Embryonic facial prominence (tissue), 1 donor: ENCODE measurements around the gene KRTAP9-2.
"Not testable (repeated sequence)": the region's sequence is repeated elsewhere in the genome, so short reads cannot be mapped to it uniquely, and the experiment has no call there.

Experiments
- DNase-seq: peaks from one replicate; pipeline ENCODE4 v3.0.0-alpha.2; 2016; ENCODE audit errors: extremely low spot score

KRTAP9-2 gene

GRCh38 chr17:41237116-41237515, 10.7 kb downstream of the KRTAP9-2 start:
- not testable (repeated sequence) for DNase-seq

GRCh38 chr17:41237949-41238437, 11.5 kb downstream of the KRTAP9-2 start, which contains the start of gene KRTAP9-8:
KRTAP9-8 (plus strand) TSS chr17:41237999; CDS start chr17:41238052, 53 bp downstream.
- not testable (repeated sequence) for DNase-seq

- not testable (repeated sequence) for DNase-seq
Measured at GRCh38 chr17:41246995-41247787, 20.7 kb downstream of the KRTAP9-2 start.

GRCh38 chr17:41249637-41250240, 23.3 kb downstream of the KRTAP9-2 start, which contains the start of gene KRTAP9-4:
KRTAP9-4 (plus strand) TSS chr17:41249687; CDS start chr17:41249721, 34 bp downstream.
- not testable (repeated sequence) for DNase-seq

- DNase-seq = no peak
Measured at GRCh38 chr17:41251261-41251660, 24.8 kb downstream of the KRTAP9-2 start.

GRCh38 chr17:41254861-41255260, 28.4 kb downstream of the KRTAP9-2 start:
- no peak for DNase-seq

GRCh38 chr17:41255381-41256290, 29.2 kb downstream of the KRTAP9-2 start, which contains the start of gene KRTAP9-9:
KRTAP9-9 (plus strand) TSS chr17:41255384.
- not testable (repeated sequence) for DNase-seq

- DNase-seq = no peak
Measured at GRCh38 chr17:41256291-41256685, 29.8 kb downstream of the KRTAP9-2 start.

GRCh38 chr17:41258406-41258805, 32.0 kb downstream of the KRTAP9-2 start:
- DNase-seq = no peak

GRCh38 chr17:41263212-41263611, 36.8 kb downstream of the KRTAP9-2 start:
- no peak for DNase-seq

- no peak for DNase-seq
Measured at GRCh38 chr17:41264599-41264998, 38.2 kb downstream of the KRTAP9-2 start.

- no peak for DNase-seq
Measured at GRCh38 chr17:41265078-41265477, 38.6 kb downstream of the KRTAP9-2 start, which contains the start of gene KRTAP9-6. KRTAP9-6 (plus strand) TSS chr17:41265378; CDS start chr17:41265378, 0 bp downstream.

GRCh38 chr17:41267711-41268110, 41.3 kb downstream of the KRTAP9-2 start:
- no peak for DNase-seq

- DNase-seq = not testable (repeated sequence)
Measured at GRCh38 chr17:41271323-41271722, 44.9 kb downstream of the KRTAP9-2 start.

GRCh38 chr17:41271858-41272257, 45.4 kb downstream of the KRTAP9-2 start:
- no peak for DNase-seq

- not testable (repeated sequence) for DNase-seq
Measured at GRCh38 chr17:41275648-41276190, 49.3 kb downstream of the KRTAP9-2 start, which contains the start of gene KRTAP9-7. KRTAP9-7 (plus strand) TSS chr17:41275698; CDS start chr17:41275698, 0 bp downstream.
